Lung (tissue), 12 donors: ENCODE measurements around the gene TNS3. TPM values are rescaled to one million over a fixed set of nuclear protein-coding genes. Genes with fewer than 3 reads are reported as not detected.

Experiments used
- ATAC-seq: fragments of 200-7000 bp; cut with Tn5 transposase; one replicate; pipeline ENCODE4 v1.9.1; 2020; ENCODE audit warnings: moderate number of reproducible peaks; ENCODE audit not compliant: insufficient read depth, low FRiP score
- DNase-seq, 3 donors: peaks; one replicate each; pipeline ENCODE4 v3.0.0-alpha.2; 2013 to 2017
- H3K27ac ChIP-seq, 2 donors: one replicate each; pipeline ENCODE4 v1.5.1; 2013; ENCODE audit warnings: mild to moderate bottlenecking in 2 of 2, moderate library complexity in 2 of 2, control low read depth in 1 of 2, inconsistent platforms in 1 of 2, low read depth in 1 of 2, low read length in 1 of 2
- H3K27me3 ChIP-seq, 3 donors: one replicate each; pipeline ENCODE4 v1.5.1; 2013; ENCODE audit warnings: low read length in 2 of 3; ENCODE audit not compliant: control insufficient read depth in 3 of 3, insufficient read depth in 3 of 3
- H3K36me3 ChIP-seq, 4 donors: one replicate each; pipeline ENCODE4 v1.5.1; 2013; ENCODE audit warnings: low read length in 4 of 4, mild to moderate bottlenecking in 1 of 4, moderate library complexity in 1 of 4; ENCODE audit not compliant: control insufficient read depth in 4 of 4, insufficient read depth in 4 of 4
- H3K4me1 ChIP-seq, 5 donors: one replicate each; pipeline ENCODE4 v1.5.1; 2013; ENCODE audit warnings: low read length in 5 of 5, mild to moderate bottlenecking in 2 of 5, moderate library complexity in 1 of 5; ENCODE audit not compliant: control insufficient read depth in 5 of 5, insufficient read depth in 5 of 5
- H3K4me3 ChIP-seq: one replicate; pipeline ENCODE4 v1.5.1; 2013; ENCODE audit warnings: mild to moderate bottlenecking, control low read depth, moderate library complexity
- H3K9ac ChIP-seq, 2 donors: one replicate each; pipeline ENCODE4 v1.5.1; 2013; ENCODE audit warnings: low read length in 2 of 2, control low read depth in 1 of 2; ENCODE audit not compliant: insufficient read depth in 1 of 2
- H3K9me3 ChIP-seq, 4 donors: one replicate each; pipeline ENCODE4 v1.5.1; 2013; ENCODE audit warnings: low read length in 3 of 4, mild to moderate bottlenecking in 1 of 4, moderate library complexity in 1 of 4; ENCODE audit not compliant: control insufficient read depth in 4 of 4, insufficient read depth in 3 of 4
- WGBS, 2 donors: extraction: QIAGEN DNeasy Blood & Tissue Kit; methylation state at CpG; one replicate each; pipeline ENCODE4 v1.1.7; 2013; 5-methylcytosine and 5-hydroxymethylcytosine counted together
- polyA plus RNA-seq, 2 donors: library from polyadenylated mRNA; stranded (reverse); fragments of 200-250 nt; gene quantifications; one replicate each; pipeline ENCODE4 v1.2.1, GENCODE V29; 2013
- total RNA-seq, 2 donors: library from RNA; depleted of rRNA in 1 of 2; stranded (reverse); fragments of >200 nt in 1 of 2; gene quantifications; one replicate each; pipeline ENCODE4 v1.2.1, GENCODE V29; 2014 to 2021
- TF ChIP-seq, protein P1 (sequence below): IDR thresholded peaks from 2 replicates; pipeline ENCODE4 v1.5.1; 2012; ENCODE audit warnings: mild to moderate bottlenecking; ENCODE audit errors: control extremely low read depth, extremely low read depth
- donor health status: control.
- donor health status: control.
- donor health status: Bipolar disorder and iron deficiency.
- donor health status: healthy.
- donor health status: DM: yes; HTN: yes; CAD: no.

Gene TNS3
- total and polyA plus RNA-seq, 4 donors = 23.8 to 140 (median 85.7) TPM

DNA sequence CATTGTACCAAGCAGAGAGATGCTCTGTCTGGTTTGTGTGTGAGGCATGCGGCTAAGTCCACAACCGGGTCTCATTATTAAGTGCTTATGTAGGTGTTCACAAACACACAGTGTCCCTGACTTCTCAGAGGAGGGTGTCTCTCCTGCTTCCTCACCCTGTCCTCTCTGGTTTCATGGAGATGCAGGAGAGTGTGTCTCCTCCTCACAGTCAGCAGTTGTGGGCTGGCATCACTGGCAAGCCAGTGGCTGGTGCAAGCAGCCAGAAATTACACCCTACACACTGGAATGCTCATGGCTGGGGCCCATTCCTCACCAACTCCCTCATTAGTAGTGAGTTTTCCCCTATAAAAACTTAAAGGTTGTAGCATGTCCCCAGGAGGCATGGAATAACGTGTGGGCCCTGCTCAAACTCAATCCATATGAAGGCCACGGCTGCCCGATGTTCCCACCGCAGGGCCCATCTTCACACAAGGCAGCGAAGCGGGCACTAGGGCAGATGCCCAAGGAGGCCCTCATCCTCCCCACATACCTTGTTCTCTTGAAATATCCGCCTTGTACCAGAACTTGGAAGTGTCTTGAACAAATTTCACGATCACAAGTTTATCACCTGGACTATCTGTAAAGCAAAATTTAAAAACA is 280.1 kb downstream of the TNS3 start:
- ATAC-seq = no peak

DNA sequence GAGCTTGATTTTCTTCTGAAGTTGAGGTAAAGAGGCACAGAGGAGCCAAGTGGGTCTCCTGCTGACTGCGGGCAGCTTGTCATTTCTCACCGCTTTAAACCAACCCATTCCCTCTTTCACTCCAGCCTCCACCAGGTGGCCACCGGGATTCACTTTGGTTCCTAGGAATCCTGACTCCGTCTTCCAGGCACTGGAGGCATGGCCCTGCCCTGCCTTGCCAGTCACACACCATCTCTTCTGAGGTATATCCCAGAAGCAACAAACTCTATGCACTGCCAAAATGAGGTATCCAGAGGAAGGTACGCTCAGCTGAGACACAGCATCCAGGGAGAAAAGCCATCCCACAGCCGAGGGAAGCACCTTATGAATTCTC is 280.8 kb downstream of the TNS3 start:
- 89 to 91% methylated on average over 6 of the region's 6 CpGs for WGBS, 2 donors
- Histone ChIP-seq H3K4me3 (no peak overlapping the region), H3K27ac (no peak overlapping the region), H3K27me3 (no peaks in the 10 kb centered on the region), H3K9ac (no peak overlapping the region), H3K36me3 (peaks cover 0 to 70% (median 52%) of the 10 kb centered on the region in 4 donors), H3K9me3 (no peaks in the 10 kb centered on the region), H3K4me1 (peaks cover 0 to 4% (median 0%) of the 10 kb centered on the region in 5 donors)
- DNase-seq = no peak
- ATAC-seq = no peak
- TF ChIP-seq, protein P1, sequence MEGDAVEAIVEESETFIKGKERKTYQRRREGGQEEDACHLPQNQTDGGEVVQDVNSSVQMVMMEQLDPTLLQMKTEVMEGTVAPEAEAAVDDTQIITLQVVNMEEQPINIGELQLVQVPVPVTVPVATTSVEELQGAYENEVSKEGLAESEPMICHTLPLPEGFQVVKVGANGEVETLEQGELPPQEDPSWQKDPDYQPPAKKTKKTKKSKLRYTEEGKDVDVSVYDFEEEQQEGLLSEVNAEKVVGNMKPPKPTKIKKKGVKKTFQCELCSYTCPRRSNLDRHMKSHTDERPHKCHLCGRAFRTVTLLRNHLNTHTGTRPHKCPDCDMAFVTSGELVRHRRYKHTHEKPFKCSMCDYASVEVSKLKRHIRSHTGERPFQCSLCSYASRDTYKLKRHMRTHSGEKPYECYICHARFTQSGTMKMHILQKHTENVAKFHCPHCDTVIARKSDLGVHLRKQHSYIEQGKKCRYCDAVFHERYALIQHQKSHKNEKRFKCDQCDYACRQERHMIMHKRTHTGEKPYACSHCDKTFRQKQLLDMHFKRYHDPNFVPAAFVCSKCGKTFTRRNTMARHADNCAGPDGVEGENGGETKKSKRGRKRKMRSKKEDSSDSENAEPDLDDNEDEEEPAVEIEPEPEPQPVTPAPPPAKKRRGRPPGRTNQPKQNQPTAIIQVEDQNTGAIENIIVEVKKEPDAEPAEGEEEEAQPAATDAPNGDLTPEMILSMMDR = no peak

More for the DNA sequence above, 280.1 kb downstream of the TNS3 start:
- Histone ChIP-seq H3K27me3 (no peaks in the 10 kb centered on the region), H3K4me1 (peaks cover 0 to 4% (median 0%) of the 10 kb centered on the region in 5 donors), H3K36me3 (peaks cover 0 to 63% (median 50%) of the 10 kb centered on the region in 4 donors), H3K9ac (no peak overlapping the region), H3K9me3 (no peaks in the 10 kb centered on the region), H3K27ac (no peak overlapping the region), H3K4me3 (no peak overlapping the region)
- TF ChIP-seq, protein P1 = no peak
- WGBS, 2 donors = 95 to 97% methylated on average over 10 of the region's 10 CpGs
- DNase-seq = no peak

DNA sequence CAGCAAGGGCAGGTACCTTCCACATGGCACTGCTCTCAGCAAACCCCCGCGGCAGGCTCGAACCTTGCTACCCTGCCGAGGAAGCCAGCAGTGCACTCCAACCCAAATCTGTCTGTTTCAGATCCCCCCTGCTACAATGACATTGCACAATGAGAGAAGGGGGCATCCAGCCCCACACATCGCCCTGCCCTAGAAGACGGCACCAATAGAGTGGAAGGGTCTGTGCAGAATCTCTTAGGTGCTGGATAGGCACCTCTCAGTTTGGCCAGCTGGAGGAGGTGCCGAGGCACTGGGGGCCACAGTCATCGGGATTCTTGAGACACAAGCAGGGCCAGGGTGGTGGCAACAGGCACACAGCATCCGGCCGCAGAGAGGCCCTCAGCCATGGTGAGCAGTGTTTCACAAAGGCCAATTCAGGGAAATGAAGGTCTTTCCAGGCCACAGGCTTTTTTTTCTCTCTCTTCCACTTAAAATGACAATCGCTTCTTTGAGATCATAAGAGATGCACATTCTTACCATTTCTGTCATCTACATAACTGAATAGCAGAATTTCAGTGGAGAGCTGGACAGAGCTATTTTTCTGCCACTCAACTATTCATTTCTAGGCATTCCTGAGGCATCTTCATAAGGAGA is 281.3 kb downstream of the TNS3 start:
- DNase-seq (no peak), ATAC-seq (no peak)
- TF ChIP-seq, protein P1 = no peak
- H3K4me3 ChIP-seq = no peak overlapping the region
- H3K4me1 ChIP-seq = peaks cover 0 to 6% (median 0%) of the 10 kb centered on the region in 5 donors
- peaks cover 3 to 75% (median 55%) of the 10 kb centered on the region in 4 donors for H3K36me3 ChIP-seq
- H3K27ac ChIP-seq = peak overlapping the region in 1 of 2 donors; percentile 1
- H3K9ac ChIP-seq = no peak overlapping the region
- H3K27me3 ChIP-seq = no peaks in the 10 kb centered on the region
- no peaks in the 10 kb centered on the region for H3K9me3 ChIP-seq
- WGBS, 2 donors = 95% methylated on average over 11 of the region's 11 CpGs
